Epithelial cell of esophagus (primary cell): ENCODE results near the gene SCGB1D4.

Experiments
- DNase-seq: peaks from one replicate; pipeline ENCODE4 v3.0.0; 2010; ENCODE audit warnings: low read depth
- H3K4me3 ChIP-seq: 2 replicates; pipeline ENCODE4 v1.5.1; 2011; ENCODE audit warnings: mild to moderate bottlenecking, low read length, control low read depth
- CTCF ChIP-seq: IDR thresholded peaks from 2 replicates; pipeline ENCODE4 v1.5.1; 2011; ENCODE audit warnings: low read depth, mild to moderate bottlenecking, low read length, control low read depth, inconsistent platforms; ENCODE audit not compliant: insufficient read depth; ENCODE audit errors: missing control alignments

Gene SCGB1D4

DNA sequence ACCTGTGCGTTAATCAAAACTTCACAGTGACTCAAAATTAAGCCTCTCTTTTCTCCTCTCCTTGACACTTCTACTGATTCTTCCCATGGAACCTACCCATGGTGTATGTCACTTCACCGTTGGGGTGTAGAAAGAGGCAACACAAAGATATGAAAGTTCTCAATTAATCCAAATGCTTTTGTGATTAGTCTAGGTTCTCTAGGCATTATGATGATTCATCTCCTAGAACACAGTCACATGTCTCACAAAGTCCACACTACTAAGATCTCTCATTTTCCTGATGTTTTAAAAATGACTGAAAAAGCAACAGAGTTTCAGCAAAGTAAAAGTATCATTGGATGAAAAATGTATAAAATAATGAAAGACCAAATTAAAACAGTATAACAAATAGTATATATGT lies 42.6 kb downstream of the SCGB1D4 start:
- peak; percentile 32 for DNase-seq
- no peak overlapping the region for H3K4me3 ChIP-seq
- no peak for TF ChIP-seq CTCF

DNA sequence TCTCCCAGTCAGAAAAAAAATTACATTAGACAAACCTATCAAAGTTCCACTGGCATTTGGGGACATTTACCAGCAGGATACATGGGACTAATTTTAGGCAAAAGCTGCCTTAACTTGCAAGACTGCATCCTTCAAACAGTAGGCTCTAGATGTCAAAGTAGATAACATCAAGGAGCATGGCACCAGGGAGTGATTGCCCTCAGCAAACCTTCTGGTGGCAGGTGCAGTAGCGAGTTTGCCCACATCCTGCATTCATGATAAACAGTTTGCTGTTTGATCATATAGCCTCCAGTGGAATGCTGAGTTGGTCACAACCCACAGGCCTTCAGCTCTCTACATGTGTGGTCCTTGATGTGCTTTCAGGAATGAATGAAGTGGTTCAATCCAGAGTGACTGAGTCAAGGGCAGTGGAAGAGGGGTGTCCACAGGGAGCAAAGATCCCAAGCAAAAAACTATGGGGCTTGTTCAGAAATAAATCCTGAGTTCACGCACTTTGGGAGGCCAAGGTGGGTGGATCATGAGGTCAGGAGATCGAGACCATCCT lies 44.8 kb downstream of the SCGB1D4 start:
- no peak overlapping the region for H3K4me3 ChIP-seq
- DNase-seq: no peak
- no peak for TF ChIP-seq CTCF

- DNase-seq: no peak
- no peak for TF ChIP-seq CTCF
- H3K4me3 ChIP-seq: no peak overlapping the region
These were observed 47.2 kb downstream of the SCGB1D4 start for GRCh38 chr11:62251698-62252097.
